ENCODE results near the gene CAMK2A. TPM values are rescaled to one million over a fixed set of nuclear protein-coding genes. Genes with fewer than 3 reads are reported as not detected.

The CAMK2A gene
- total RNA-seq, 1 donor from 2014 or later: not detected

GRCh38 chr5:150227036-150227435, 62.5 kb downstream of the CAMK2A start:
- no peaks in the 10 kb centered on the region for H3K4me1 Mint-ChIP-seq (ENCODE audit: low read depth)
- no peak for DNase-seq (ENCODE audit: low spot score)

DNA sequence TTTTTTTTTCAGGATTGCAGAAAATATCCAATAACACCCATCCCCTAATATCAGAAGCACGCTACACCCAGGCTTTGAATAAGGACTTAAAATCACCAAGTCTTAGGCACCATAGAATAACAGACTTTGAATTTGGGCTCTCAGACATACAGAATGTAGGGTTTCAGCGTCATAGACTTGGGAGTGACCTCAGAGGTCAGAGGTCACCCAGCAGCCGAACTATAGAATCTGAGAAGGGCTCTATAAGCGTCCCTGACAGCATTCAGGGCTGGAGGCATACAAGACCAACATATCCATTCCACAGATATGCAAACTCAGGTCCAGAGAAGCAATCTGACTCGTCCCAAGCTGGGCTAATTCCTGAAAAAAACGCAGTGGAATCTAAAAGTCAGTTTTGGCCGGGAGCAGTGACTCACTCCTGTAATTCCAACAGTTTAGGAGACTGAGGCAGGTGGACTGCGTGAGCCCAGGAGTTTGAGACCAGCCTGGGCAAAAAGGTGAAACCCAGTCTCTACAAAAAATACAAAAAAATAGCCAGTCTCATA, 65.0 kb downstream of the CAMK2A start:
- TF ChIP-seq, protein P1, sequence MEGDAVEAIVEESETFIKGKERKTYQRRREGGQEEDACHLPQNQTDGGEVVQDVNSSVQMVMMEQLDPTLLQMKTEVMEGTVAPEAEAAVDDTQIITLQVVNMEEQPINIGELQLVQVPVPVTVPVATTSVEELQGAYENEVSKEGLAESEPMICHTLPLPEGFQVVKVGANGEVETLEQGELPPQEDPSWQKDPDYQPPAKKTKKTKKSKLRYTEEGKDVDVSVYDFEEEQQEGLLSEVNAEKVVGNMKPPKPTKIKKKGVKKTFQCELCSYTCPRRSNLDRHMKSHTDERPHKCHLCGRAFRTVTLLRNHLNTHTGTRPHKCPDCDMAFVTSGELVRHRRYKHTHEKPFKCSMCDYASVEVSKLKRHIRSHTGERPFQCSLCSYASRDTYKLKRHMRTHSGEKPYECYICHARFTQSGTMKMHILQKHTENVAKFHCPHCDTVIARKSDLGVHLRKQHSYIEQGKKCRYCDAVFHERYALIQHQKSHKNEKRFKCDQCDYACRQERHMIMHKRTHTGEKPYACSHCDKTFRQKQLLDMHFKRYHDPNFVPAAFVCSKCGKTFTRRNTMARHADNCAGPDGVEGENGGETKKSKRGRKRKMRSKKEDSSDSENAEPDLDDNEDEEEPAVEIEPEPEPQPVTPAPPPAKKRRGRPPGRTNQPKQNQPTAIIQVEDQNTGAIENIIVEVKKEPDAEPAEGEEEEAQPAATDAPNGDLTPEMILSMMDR (IDR thresholded peaks at IDR 0.05): no peak
- no peaks in the 10 kb centered on the region for H3K4me1 Mint-ChIP-seq (ENCODE audit: low read depth)
- H3K36me3 Mint-ChIP-seq (ENCODE audit: low read depth): no peaks in the 10 kb centered on the region
- H3K27me3 Mint-ChIP-seq (ENCODE audit: low read depth): no peaks in the 10 kb centered on the region
- no peak overlapping the region for H3K4me3 Mint-ChIP-seq (ENCODE audit: unreplicated experiment)
- H3K27ac Mint-ChIP-seq (ENCODE audit: unreplicated experiment): no peak overlapping the region
- no peak for DNase-seq (ENCODE audit: low spot score)
- no peaks in the 10 kb centered on the region for H3K9me3 Mint-ChIP-seq (ENCODE audit: low read depth)

More at GRCh38 chr5:150227036-150227435, 62.5 kb downstream of the CAMK2A start:
- Mint-ChIP-seq H3K9me3 (ENCODE audit: low read depth) (no peaks in the 10 kb centered on the region), H3K4me3 (ENCODE audit: unreplicated experiment) (no peak overlapping the region), H3K36me3 (ENCODE audit: low read depth) (no peaks in the 10 kb centered on the region), H3K27ac (ENCODE audit: unreplicated experiment) (no peak overlapping the region), H3K27me3 (ENCODE audit: low read depth) (no peaks in the 10 kb centered on the region)
- TF ChIP-seq, protein P1 (IDR thresholded peaks at IDR 0.05): no peak

GRCh38 chr5:150223474-150223873, 66.1 kb downstream of the CAMK2A start:
- H3K27me3 Mint-ChIP-seq (ENCODE audit: low read depth): no peaks in the 10 kb centered on the region
- H3K36me3 Mint-ChIP-seq (ENCODE audit: low read depth): no peaks in the 10 kb centered on the region
- TF ChIP-seq, protein P1 (IDR thresholded peaks at IDR 0.05): no peak

DNA sequence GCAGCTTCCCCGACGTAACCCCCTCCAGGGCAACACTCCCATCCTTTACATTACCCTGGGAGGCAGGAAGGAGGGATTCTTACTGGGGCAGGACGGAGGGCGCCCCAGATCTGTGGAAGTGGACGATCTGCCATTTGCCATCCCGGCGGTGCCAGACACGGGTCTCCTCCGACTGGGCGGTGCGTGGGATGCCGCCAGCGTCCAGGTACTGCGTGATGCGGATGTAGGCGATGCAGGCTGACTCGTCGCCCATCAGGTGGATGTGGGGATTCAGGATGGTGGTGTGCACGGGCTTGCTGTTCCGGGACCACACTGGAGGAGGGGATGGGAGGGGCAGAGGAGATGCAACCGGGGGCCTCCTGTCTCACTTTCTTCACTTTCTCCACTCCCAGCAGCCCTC, 66.7 kb downstream of the CAMK2A start:
- no peak for DNase-seq (ENCODE audit: low spot score)
- Mint-ChIP-seq H3K27ac (ENCODE audit: unreplicated experiment) (no peak overlapping the region), H3K4me1 (ENCODE audit: low read depth) (peaks cover 2% of the 10 kb centered on the region), H3K27me3 (ENCODE audit: low read depth) (no peaks in the 10 kb centered on the region), H3K4me3 (ENCODE audit: unreplicated experiment) (no peak overlapping the region), H3K36me3 (ENCODE audit: low read depth) (no peaks in the 10 kb centered on the region), H3K9me3 (ENCODE audit: low read depth) (no peaks in the 10 kb centered on the region)
- TF ChIP-seq, protein P1 (IDR thresholded peaks at IDR 0.05): no peak

More at GRCh38 chr5:150223474-150223873, 66.1 kb downstream of the CAMK2A start:
- no peak overlapping the region for H3K27ac Mint-ChIP-seq (ENCODE audit: unreplicated experiment)
- H3K9me3 Mint-ChIP-seq (ENCODE audit: low read depth): no peaks in the 10 kb centered on the region
- DNase-seq (ENCODE audit: low spot score): no peak
- no peak overlapping the region for H3K4me3 Mint-ChIP-seq (ENCODE audit: unreplicated experiment)
- H3K4me1 Mint-ChIP-seq (ENCODE audit: low read depth): no peaks in the 10 kb centered on the region

GRCh38 chr5:150221471-150221870, 68.1 kb downstream of the CAMK2A start:
- TF ChIP-seq, protein P1 (IDR thresholded peaks at IDR 0.05): no peak
- no peak overlapping the region for H3K27ac Mint-ChIP-seq (ENCODE audit: unreplicated experiment)
- peaks cover 3% of the 10 kb centered on the region for H3K4me1 Mint-ChIP-seq (ENCODE audit: low read depth)
- DNase-seq (ENCODE audit: low spot score): no peak
- H3K27me3 Mint-ChIP-seq (ENCODE audit: low read depth): no peaks in the 10 kb centered on the region
- H3K9me3 Mint-ChIP-seq (ENCODE audit: low read depth): no peaks in the 10 kb centered on the region
- H3K36me3 Mint-ChIP-seq (ENCODE audit: low read depth): no peaks in the 10 kb centered on the region
- no peak overlapping the region for H3K4me3 Mint-ChIP-seq (ENCODE audit: unreplicated experiment)

All from chondrocyte (in vitro differentiated cells).